PC-9 (cell line): ENCODE results near the gene WIPF1. TPM values are rescaled to one million over a fixed set of nuclear protein-coding genes. Genes with fewer than 3 reads are reported as not detected.

Experiments
- BruUV-seq: library from RNA; stranded (reverse); fragments of 400-500 nt; replicated peaks from 2 replicates; lab custom pipeline; 2021; lab: Mats Ljungman, UMichigan
- CTCF ChIA-PET: fragments of 300-600 bp; sonication (Branson Sonifier 250); formaldehyde crosslinking; loops from one replicate; lab custom pipeline; 2022; ENCODE audit warnings: antibody characterized with exemption; lab: Charles Lee
- POLR2A ChIA-PET: fragments of 300-600 bp; sonication (Branson Sonifier 250); formaldehyde crosslinking; loops from one replicate; lab custom pipeline; 2022; ENCODE audit warnings: antibody characterized with exemption; ENCODE audit not compliant: unreplicated experiment; lab: Charles Lee
- DNase-seq, 2 experiments: peaks; one replicate each; pipeline versions ENCODE4 v3.0.0 to v3.0.0-alpha.2; 2015 to 2022; ENCODE audit warnings: mixed read lengths in 1 of 2
- H2AFZ ChIP-seq: fragments of 200-600 bp; sonication (generic); 2 replicates; pipeline ENCODE4 v1.8.1; 2017; ENCODE audit warnings: antibody characterized with exemption
- H3F3A ChIP-seq: fragments of 200-600 bp; sonication (generic); 2 replicates; pipeline ENCODE4 v1.8.1; 2017; ENCODE audit warnings: antibody characterized with exemption, mild to moderate bottlenecking, low read depth; ENCODE audit not compliant: insufficient read depth
- H3K27ac ChIP-seq: fragments of 200-600 bp; sonication (generic); 2 replicates; pipeline ENCODE4 v1.6.1; 2016; ENCODE audit warnings: mixed run types
- H3K27me3 ChIP-seq: fragments of 200-600 bp; sonication (generic); 2 replicates; pipeline ENCODE4 v1.6.1; 2016; ENCODE audit warnings: low read depth, mixed run types; ENCODE audit not compliant: insufficient read depth
- H3K36me3 ChIP-seq: fragments of 200-600 bp; sonication (generic); 2 replicates; pipeline ENCODE4 v1.6.1; 2016; ENCODE audit warnings: low read depth, mixed run types
- H3K4me1 ChIP-seq: fragments of 200-600 bp; sonication (generic); replicated peaks from 2 replicates; pipeline ENCODE4 v1.6.1; 2016; ENCODE audit warnings: mixed run types; ENCODE audit not compliant: insufficient read depth
- H3K4me2 ChIP-seq: fragments of 200-600 bp; sonication (generic); 2 replicates; pipeline ENCODE4 v1.6.1; 2017; ENCODE audit warnings: mixed run types
- H3K4me3 ChIP-seq: fragments of 200-600 bp; sonication (generic); 2 replicates; pipeline ENCODE4 v1.6.1; 2016; ENCODE audit warnings: mixed run types
- H3K79me2 ChIP-seq: fragments of 200-600 bp; sonication (generic); 2 replicates; pipeline ENCODE4 v1.6.1; 2017; ENCODE audit warnings: low read depth, mixed run types
- H3K9me2 ChIP-seq: fragments of 200-600 bp; sonication (generic); 2 replicates; pipeline ENCODE4 v1.8.1; 2017; ENCODE audit warnings: mild to moderate bottlenecking; ENCODE audit not compliant: insufficient read depth
- H3K9me3 ChIP-seq: fragments of 200-600 bp; sonication (generic); 2 replicates; pipeline ENCODE4 v1.8.1; 2016; ENCODE audit warnings: low read depth; ENCODE audit not compliant: insufficient read depth
- H4K20me1 ChIP-seq: fragments of 200-600 bp; sonication (generic); 2 replicates; pipeline ENCODE4 v1.8.1; 2017; ENCODE audit not compliant: insufficient read depth
- CTCF ChIP-seq: fragments of 200-600 bp; sonication (generic); conservative IDR thresholded peaks from 2 replicates; pipeline ENCODE4 v1.6.1; 2017; ENCODE audit warnings: mixed run types, antibody characterized with exemption, mild to moderate bottlenecking, moderate library complexity
- EZH2 ChIP-seq: fragments of 200-600 bp; sonication (generic); IDR thresholded peaks from 2 replicates; pipeline ENCODE4 v1.8.0; 2017; ENCODE audit warnings: antibody characterized with exemption, low read depth
- intact Hi-C: fragments of 100-400 bp; cut with micrococcal nuclease; formaldehyde crosslinking; loops from one replicate; pipeline ENCODE4 v1.10.0; 2022; ENCODE audit not compliant: unreplicated experiment
- total RNA-seq: library from RNA; stranded (reverse); gene quantifications from 2 replicates; pipeline ENCODE4 v1.2.3, GENCODE V29; 2021

WIPF1 gene
- total RNA-seq, 1 experiment from 2014 or later, result 0.46 TPM

DNA sequence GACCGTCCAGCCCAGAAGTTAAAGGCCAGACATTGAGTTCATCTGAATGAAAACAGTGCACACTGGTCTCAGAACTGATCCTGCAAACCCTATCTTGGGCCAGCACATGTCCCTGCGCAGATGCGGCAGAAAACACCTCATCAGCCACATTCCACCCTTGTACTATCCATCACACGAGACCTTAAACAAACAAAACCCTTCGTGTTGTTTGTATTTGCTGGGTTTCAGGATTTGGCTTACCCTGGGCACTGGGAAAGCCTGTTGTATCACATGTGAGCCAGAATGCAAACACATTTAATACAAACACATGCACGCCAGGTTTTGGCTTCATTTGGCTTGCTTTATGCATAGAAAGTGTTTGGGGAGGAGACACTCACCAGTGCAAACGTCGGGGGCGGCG lies 12.5 kb downstream of the WIPF1 start:
- no TSS peak for BruUV-seq

GRCh38 chr2:174581491-174581890 lies 16.1 kb downstream of the WIPF1 start:
- Histone ChIP-seq H3K27me3 (no peaks in the 10 kb centered on the region), H3K9me2 (no peaks in the 10 kb centered on the region), H3K4me2 (no peak overlapping the region), H3K36me3 (no peaks in the 10 kb centered on the region), H3K27ac (no peak overlapping the region), H2AFZ (no peak overlapping the region), H3F3A (no peaks in the 10 kb centered on the region), H3K9me3 (no peaks in the 10 kb centered on the region), H3K4me3 (no peak overlapping the region), H4K20me1 (peaks cover 5% of the 10 kb centered on the region; the same call in 1 of the 2 replicates), H3K79me2 (no peaks in the 10 kb centered on the region), H3K4me1 (no peaks in the 10 kb centered on the region)
- DNase-seq, result no peak
- no peak for TF ChIP-seq EZH2
- no TSS peak for BruUV-seq
- ChIA-PET CTCF (no interaction called here), POLR2A (interaction anchor here (0.9 kb wide), 1 partner anchor 10 kb away, joined by 3 read pairs; no protein-coding TSS in a partner anchor)
- intact Hi-C loops, result no loop called here

More for the DNA sequence above, 12.5 kb downstream of the WIPF1 start:
- Histone ChIP-seq H3K4me1 (no peaks in the 10 kb centered on the region), H3K79me2 (no peaks in the 10 kb centered on the region), H3K4me2 (no peak overlapping the region), H3K9me2 (no peaks in the 10 kb centered on the region), H3K4me3 (no peak overlapping the region), H3F3A (no peaks in the 10 kb centered on the region), H4K20me1 (no peaks in the 10 kb centered on the region), H3K27ac (no peak overlapping the region), H3K9me3 (no peaks in the 10 kb centered on the region), H2AFZ (no peak overlapping the region), H3K36me3 (no peaks in the 10 kb centered on the region), H3K27me3 (no peaks in the 10 kb centered on the region)
- intact Hi-C loops, result no loop called here
- TF ChIP-seq CTCF (no peak), EZH2 (no peak)
- POLR2A ChIA-PET, result no interaction called here
- DNase-seq, result no peak
- CTCF ChIA-PET, result no interaction called here

- Histone ChIP-seq H3K79me2 (no peaks in the 10 kb centered on the region), H3K27me3 (no peaks in the 10 kb centered on the region), H3K9me2 (no peaks in the 10 kb centered on the region), H3K4me3 (no peak overlapping the region), H3F3A (no peaks in the 10 kb centered on the region), H3K4me2 (no peak overlapping the region), H2AFZ (no peak overlapping the region), H3K36me3 (no peaks in the 10 kb centered on the region), H3K4me1 (no peaks in the 10 kb centered on the region), H3K27ac (no peak overlapping the region), H4K20me1 (peaks cover 5% of the 10 kb centered on the region; the same call in 1 of the 2 replicates), H3K9me3 (no peaks in the 10 kb centered on the region)
- DNase-seq, result no peak
- no TSS peak for BruUV-seq
- ChIA-PET CTCF (no interaction called here), POLR2A (no interaction called here)
- intact Hi-C loops, result no loop called here
- TF ChIP-seq EZH2, result no peak
- no peak for TF ChIP-seq CTCF
These were observed 16.7 kb downstream of the WIPF1 start for GRCh38 chr2:174580951-174581350.
